NB4 (cell line): ENCODE data around the gene DENND1B.

ENCODE experiments used
- MAX ChIP-seq: IDR thresholded peaks from 2 replicates; pipeline ENCODE4 v1.6.1; 2011; ENCODE audit warnings: low read depth, low read length
- MYC ChIP-seq: IDR thresholded peaks from 2 replicates; pipeline ENCODE4 v1.6.1; 2011; ENCODE audit warnings: low read depth, low read length
- POLR2A ChIP-seq: IDR thresholded peaks from 2 replicates; pipeline ENCODE4 v1.6.1; 2011; ENCODE audit warnings: mild to moderate bottlenecking; ENCODE audit not compliant: insufficient read length; ENCODE audit errors: extremely low read depth
- TF ChIP-seq, protein P1 (sequence below): IDR thresholded peaks from one replicate; pipeline ENCODE4 v1.5.1; 2012; ENCODE audit warnings: low read depth, low read length

DNA sequence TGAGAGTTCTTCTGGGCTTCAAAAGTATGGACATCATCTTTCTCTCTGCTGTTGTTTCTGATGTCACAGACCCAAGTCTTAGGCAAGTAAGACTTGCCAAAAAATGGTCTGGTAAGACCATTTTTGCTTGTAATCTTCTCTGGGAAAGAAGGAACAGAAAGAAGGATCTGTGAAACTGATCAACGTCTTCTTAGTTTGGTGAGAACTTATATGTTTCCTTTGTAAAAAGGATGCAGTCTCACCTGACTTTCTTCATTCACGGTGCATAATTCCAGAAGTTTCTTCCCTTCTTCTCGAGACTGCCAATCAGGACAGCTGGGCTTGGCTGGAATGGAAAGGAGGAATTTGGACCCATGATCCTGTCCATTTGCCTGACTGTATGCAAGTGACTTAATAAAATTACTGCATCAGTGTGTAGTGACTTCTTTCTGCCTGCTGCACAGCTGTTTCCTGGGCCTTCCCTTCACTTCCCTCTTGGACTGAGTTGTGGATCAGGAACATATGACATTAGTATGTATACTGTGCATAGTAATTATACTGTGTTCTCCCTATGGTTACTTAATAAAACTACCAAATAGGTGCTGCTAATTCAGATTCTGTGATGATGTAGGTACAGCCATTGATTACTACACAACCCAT is 7.6 kb upstream of the DENND1B start:
- TF ChIP-seq, protein P1, sequence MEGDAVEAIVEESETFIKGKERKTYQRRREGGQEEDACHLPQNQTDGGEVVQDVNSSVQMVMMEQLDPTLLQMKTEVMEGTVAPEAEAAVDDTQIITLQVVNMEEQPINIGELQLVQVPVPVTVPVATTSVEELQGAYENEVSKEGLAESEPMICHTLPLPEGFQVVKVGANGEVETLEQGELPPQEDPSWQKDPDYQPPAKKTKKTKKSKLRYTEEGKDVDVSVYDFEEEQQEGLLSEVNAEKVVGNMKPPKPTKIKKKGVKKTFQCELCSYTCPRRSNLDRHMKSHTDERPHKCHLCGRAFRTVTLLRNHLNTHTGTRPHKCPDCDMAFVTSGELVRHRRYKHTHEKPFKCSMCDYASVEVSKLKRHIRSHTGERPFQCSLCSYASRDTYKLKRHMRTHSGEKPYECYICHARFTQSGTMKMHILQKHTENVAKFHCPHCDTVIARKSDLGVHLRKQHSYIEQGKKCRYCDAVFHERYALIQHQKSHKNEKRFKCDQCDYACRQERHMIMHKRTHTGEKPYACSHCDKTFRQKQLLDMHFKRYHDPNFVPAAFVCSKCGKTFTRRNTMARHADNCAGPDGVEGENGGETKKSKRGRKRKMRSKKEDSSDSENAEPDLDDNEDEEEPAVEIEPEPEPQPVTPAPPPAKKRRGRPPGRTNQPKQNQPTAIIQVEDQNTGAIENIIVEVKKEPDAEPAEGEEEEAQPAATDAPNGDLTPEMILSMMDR, result no peak
- TF ChIP-seq POLR2A (no peak), MAX (no peak), MYC (no peak)
